BLaER1 treated with 17β-estradiol and CSF1 and Interleukin-3, amounts not matched to agents 10 nM and 100 nM (cell line): Measurements from ENCODE around the gene PTPRN2.
"Not testable (repeated sequence)": the region's sequence is repeated elsewhere in the genome, so short reads cannot be mapped to it uniquely, and the experiment has no call there.

Experiments used
- H3K27ac ChIP-seq, 11 experiments: shearing (Covaris generic); formaldehyde crosslinking; 2 replicates each; pipeline ENCODE4 v1.8.1; 2022
- H3K27me3 ChIP-seq, 11 experiments: shearing (Covaris generic); formaldehyde crosslinking; 2 replicates each; pipeline ENCODE4 v1.8.1; 2022
- H3K36me3 ChIP-seq, 11 experiments: shearing (Covaris generic); formaldehyde crosslinking; 2 replicates each; pipeline ENCODE4 v1.8.1; 2022
- H3K4me1 ChIP-seq, 10 experiments: shearing (Covaris generic); formaldehyde crosslinking; 2 replicates each; pipeline ENCODE4 v1.8.1; 2022
- H3K4me2 ChIP-seq, 11 experiments: shearing (Covaris generic); formaldehyde crosslinking; 2 replicates each; pipeline ENCODE4 v1.8.1; 2022
- H3K4me3 ChIP-seq, 10 experiments: shearing (Covaris generic); formaldehyde crosslinking; 2 replicates each; pipeline ENCODE4 v1.8.1; 2022
- H3K9ac ChIP-seq, 11 experiments: shearing (Covaris generic); formaldehyde crosslinking; 2 replicates each; pipeline ENCODE4 v1.8.1; 2022
- H3K9me3 ChIP-seq, 11 experiments: shearing (Covaris generic); formaldehyde crosslinking; replicated peaks in 1 of 11; 2 replicates each; pipeline ENCODE4 v1.8.1; 2022
- H4K20me1 ChIP-seq, 11 experiments: shearing (Covaris generic); formaldehyde crosslinking; 2 replicates each; pipeline ENCODE4 v1.8.1; 2022
- Cebpa-rat ChIP-seq, 11 experiments: shearing (Covaris generic); IDR thresholded peaks; 2 replicates each; pipeline ENCODE4 v1.8.1; 2022

PTPRN2 gene

DNA sequence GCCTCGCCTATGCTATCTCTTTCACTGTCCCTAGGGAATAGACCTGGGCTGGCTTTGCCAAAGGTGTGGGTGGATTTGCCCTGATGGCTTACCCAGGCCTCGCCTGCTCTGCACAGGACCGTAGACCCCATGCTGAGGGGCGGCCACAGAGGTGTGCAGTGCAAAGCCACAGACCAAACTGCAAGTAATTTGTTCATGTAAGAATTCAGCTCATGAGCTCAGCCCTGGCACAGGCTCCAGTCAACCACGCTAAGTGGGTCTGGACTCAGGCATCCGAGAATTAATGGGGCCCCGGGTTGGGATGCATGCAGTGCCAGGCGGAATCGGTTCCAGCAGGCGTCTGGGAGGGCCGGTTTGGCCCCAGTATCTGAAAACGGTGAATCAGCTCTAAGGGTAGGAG lies 805.6 kb downstream of the PTPRN2 start:
- Histone ChIP-seq H3K4me1 (peaks cover 7 to 18% (median 10%) of the 10 kb centered on the region in 10 experiments; a peak in 15 of 20 replicates), H3K9me3 (peaks cover 0 to 10% (median 0%) of the 10 kb centered on the region in 11 experiments; a peak in 2 of 22 replicates), H3K27ac (no peak overlapping the region), H3K4me2 (no peak overlapping the region), H3K36me3 (no peaks in the 10 kb centered on the region), H3K9ac (no peak overlapping the region), H4K20me1 (no peaks in the 10 kb centered on the region), H3K4me3 (no peak overlapping the region), H3K27me3 (peaks cover 0 to 12% (median 9%) of the 10 kb centered on the region in 11 experiments; a peak in 19 of 22 replicates)
- TF ChIP-seq Cebpa-rat (IDR thresholded peaks at IDR 0.05) = no peak

DNA sequence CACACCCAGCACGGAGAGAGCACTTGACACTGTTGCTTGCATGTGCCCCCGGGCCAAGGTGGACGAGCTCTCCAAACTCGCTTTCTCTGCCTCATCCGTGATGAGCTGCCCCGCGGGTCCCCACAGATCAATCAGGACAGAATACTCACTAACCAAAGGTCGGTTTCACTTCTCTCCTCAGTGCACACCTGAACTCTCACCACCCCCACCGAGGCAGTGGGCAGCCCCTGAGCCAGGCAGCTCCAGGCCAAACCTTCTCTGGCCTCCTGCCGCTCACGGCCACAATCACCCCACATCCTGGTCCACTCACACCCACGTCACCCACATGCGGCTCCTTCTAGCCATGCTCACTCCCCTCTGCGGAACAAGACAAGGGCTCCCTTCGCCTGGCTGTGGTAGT lies 806.9 kb downstream of the PTPRN2 start:
- Histone ChIP-seq H3K9ac (no peak overlapping the region), H3K36me3 (no peaks in the 10 kb centered on the region), H3K4me1 (peaks cover 7 to 18% (median 10%) of the 10 kb centered on the region in 10 experiments; a peak in 15 of 20 replicates), H4K20me1 (peaks cover 0 to 3% (median 0%) of the 10 kb centered on the region in 11 experiments; a peak in 1 of 22 replicates), H3K9me3 (peaks cover 0 to 10% (median 0%) of the 10 kb centered on the region in 11 experiments; a peak in 2 of 22 replicates), H3K27me3 (peaks cover 9 to 25% (median 22%) of the 10 kb centered on the region in 11 experiments), H3K4me3 (no peak overlapping the region), H3K27ac (no peak overlapping the region), H3K4me2 (no peak overlapping the region)
- TF ChIP-seq Cebpa-rat (IDR thresholded peaks at IDR 0.05) = no peak

DNA sequence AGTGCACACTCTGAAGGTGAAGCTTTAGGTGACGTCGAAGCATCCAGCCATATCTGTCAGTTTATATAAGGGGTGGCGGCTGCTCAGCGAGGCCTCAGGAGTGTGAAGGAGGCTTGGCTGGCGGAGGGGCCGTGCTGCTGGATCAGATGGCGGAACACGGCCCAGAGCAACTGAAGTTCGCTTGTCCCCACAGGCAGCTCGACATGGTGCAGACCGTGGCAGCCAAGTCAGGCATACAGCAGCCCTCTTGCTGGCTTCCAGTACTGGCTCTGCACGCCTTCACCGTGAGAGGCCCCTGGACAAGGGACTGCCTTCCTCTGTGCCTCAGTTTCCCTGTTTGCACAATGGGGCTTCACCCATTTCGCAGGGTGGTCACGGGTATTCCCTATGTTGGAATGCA lies 807.3 kb downstream of the PTPRN2 start:
- peaks cover 0 to 8% (median 0%) of the 10 kb centered on the region in 11 experiments; a peak in 4 of 22 replicates for H4K20me1 ChIP-seq
- H3K36me3 ChIP-seq = no peaks in the 10 kb centered on the region
- H3K27ac ChIP-seq = no peak overlapping the region
- no peak overlapping the region for H3K4me3 ChIP-seq
- H3K9ac ChIP-seq = no peak overlapping the region
- H3K9me3 ChIP-seq = peaks cover 0 to 10% (median 0%) of the 10 kb centered on the region in 11 experiments; a peak in 2 of 22 replicates
- H3K4me2 ChIP-seq = no peak overlapping the region
- peaks cover 13 to 29% (median 26%) of the 10 kb centered on the region in 11 experiments for H3K27me3 ChIP-seq
- H3K4me1 ChIP-seq = peaks cover 7 to 18% (median 10%) of the 10 kb centered on the region in 10 experiments; a peak in 15 of 20 replicates
- TF ChIP-seq Cebpa-rat (IDR thresholded peaks at IDR 0.05) = no peak

GRCh38 chr7:157779206-157779605 lies 808.4 kb downstream of the PTPRN2 start:
- no peak for TF ChIP-seq Cebpa-rat (IDR thresholded peaks at IDR 0.05)
- Histone ChIP-seq H3K9me3 (peaks cover 0 to 10% (median 0%) of the 10 kb centered on the region in 11 experiments; a peak in 2 of 22 replicates), H3K27ac (no peak overlapping the region), H3K36me3 (no peaks in the 10 kb centered on the region), H3K4me1 (peaks cover 5 to 12% (median 6%) of the 10 kb centered on the region in 10 experiments; a peak in 15 of 20 replicates), H3K4me2 (no peak overlapping the region), H3K9ac (no peak overlapping the region), H4K20me1 (peaks cover 0 to 14% (median 0%) of the 10 kb centered on the region in 11 experiments; a peak in 4 of 22 replicates), H3K27me3 (peaks cover 17 to 40% (median 34%) of the 10 kb centered on the region in 11 experiments), H3K4me3 (no peak overlapping the region)

- H3K9ac ChIP-seq, H3K4me3 ChIP-seq, H3K4me1 ChIP-seq, H3K9me3 ChIP-seq, H3K27ac ChIP-seq, H3K36me3 ChIP-seq, H3K4me2 ChIP-seq: not testable (repeated sequence)
- Histone ChIP-seq H4K20me1 (peaks cover 0 to 14% (median 0%) of the 10 kb centered on the region in 11 experiments; a peak in 4 of 22 replicates), H3K27me3 (peaks cover 17 to 43% (median 35%) of the 10 kb centered on the region in 11 experiments)
Measured at GRCh38 chr7:157777194-157777762, 810.3 kb downstream of the PTPRN2 start.

DNA sequence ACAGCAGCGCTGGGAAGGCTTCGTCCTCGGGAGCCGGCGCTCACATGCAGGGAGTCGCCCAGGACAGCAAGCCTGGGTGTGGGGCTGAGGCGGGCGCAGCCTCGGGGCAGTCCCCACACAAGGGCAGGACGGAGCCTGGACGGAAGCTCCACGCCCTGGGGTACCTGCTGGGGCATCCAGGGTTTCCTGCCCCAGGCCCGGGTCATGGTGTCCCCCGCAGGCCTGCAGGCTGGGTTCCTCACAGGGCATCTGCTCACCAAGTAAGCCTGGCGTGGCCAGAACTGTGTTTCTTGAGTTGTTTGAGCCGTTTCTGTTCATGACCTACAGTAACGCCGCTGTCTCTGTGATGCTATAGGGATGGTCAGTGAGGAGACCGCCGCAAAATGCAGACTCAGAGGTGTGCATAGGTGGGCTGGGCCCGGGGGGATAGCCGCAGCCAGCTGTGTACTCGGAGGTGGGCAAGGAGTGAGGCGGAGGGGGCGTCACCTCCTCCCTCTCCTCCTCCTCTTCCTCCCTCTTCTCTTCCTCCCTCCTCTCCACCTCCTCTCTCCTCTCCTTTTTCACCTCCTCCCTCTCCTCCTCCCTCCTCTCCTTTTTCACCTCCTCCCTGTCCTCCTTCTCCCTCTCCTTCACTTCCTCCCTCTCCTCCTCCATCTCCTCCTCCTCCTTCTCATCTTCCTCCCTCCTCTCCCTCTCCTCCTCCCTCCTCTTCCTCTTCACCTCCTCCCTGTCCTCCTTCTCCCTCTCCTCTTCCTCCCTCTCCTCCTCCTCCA lies 811.9 kb downstream of the PTPRN2 start:
- peaks cover 8 to 12% (median 10%) of the 10 kb centered on the region in 11 experiments for H3K9me3 ChIP-seq

GRCh38 chr7:157775021-157775559 lies 812.5 kb downstream of the PTPRN2 start:
- peaks cover 11 to 15% (median 12%) of the 10 kb centered on the region in 11 experiments for H3K9me3 ChIP-seq
- no peak overlapping the region for H3K4me3 ChIP-seq
- no peak overlapping the region for H3K4me2 ChIP-seq
- TF ChIP-seq Cebpa-rat (IDR thresholded peaks at IDR 0.05) = no peak
- peaks cover 17 to 43% (median 35%) of the 10 kb centered on the region in 11 experiments for H3K27me3 ChIP-seq
- H3K27ac ChIP-seq = no peak overlapping the region
- no peaks in the 10 kb centered on the region for H3K36me3 ChIP-seq
- peaks cover 0 to 5% (median 1%) of the 10 kb centered on the region in 10 experiments; a peak in 6 of 20 replicates for H3K4me1 ChIP-seq
- H4K20me1 ChIP-seq = peaks cover 0 to 14% (median 0%) of the 10 kb centered on the region in 11 experiments; a peak in 4 of 22 replicates
- no peak overlapping the region for H3K9ac ChIP-seq

More for the DNA sequence above, 811.9 kb downstream of the PTPRN2 start:
- H3K4me3 ChIP-seq = no peak overlapping the region
- no peaks in the 10 kb centered on the region for H3K36me3 ChIP-seq
- TF ChIP-seq Cebpa-rat (IDR thresholded peaks at IDR 0.05) = no peak
- H4K20me1 ChIP-seq = peaks cover 0 to 14% (median 0%) of the 10 kb centered on the region in 11 experiments; a peak in 4 of 22 replicates
- no peak overlapping the region for H3K4me2 ChIP-seq
- no peak overlapping the region for H3K27ac ChIP-seq
- H3K27me3 ChIP-seq = peaks cover 17 to 43% (median 35%) of the 10 kb centered on the region in 11 experiments
- H3K9ac ChIP-seq = no peak overlapping the region
- peaks cover 0 to 5% (median 0%) of the 10 kb centered on the region in 10 experiments; a peak in 2 of 20 replicates for H3K4me1 ChIP-seq

GRCh38 chr7:157774495-157774894 lies 813.1 kb downstream of the PTPRN2 start:
- no peak for TF ChIP-seq Cebpa-rat (IDR thresholded peaks at IDR 0.05)
- H3K27ac ChIP-seq = no peak overlapping the region
- H3K9me3 ChIP-seq = peaks cover 11 to 15% (median 12%) of the 10 kb centered on the region in 11 experiments
- peaks cover 0 to 9% (median 2%) of the 10 kb centered on the region in 10 experiments; a peak in 8 of 20 replicates for H3K4me1 ChIP-seq
- peaks cover 17 to 43% (median 35%) of the 10 kb centered on the region in 11 experiments for H3K27me3 ChIP-seq
- H3K4me2 ChIP-seq = no peak overlapping the region
- no peak overlapping the region for H3K9ac ChIP-seq
- H4K20me1 ChIP-seq = peaks cover 0 to 14% (median 0%) of the 10 kb centered on the region in 11 experiments; a peak in 4 of 22 replicates
- H3K4me3 ChIP-seq = no peak overlapping the region
- no peaks in the 10 kb centered on the region for H3K36me3 ChIP-seq
